GM23338 (cell line): ENCODE measurements around the gene MEMO1. TPM values are rescaled to one million over a fixed set of nuclear protein-coding genes. Genes with fewer than 3 reads are reported as not detected.

Experiments used
- ATAC-seq: fragments of 200-7000 bp; cut with Tn5 transposase; 3 replicates; pipeline ENCODE4 v1.9.1; 2020
- DNase-seq: peaks from one replicate; pipeline ENCODE4 v3.0.0-alpha.2; 2015; ENCODE audit warnings: low spot score
- H2AFZ ChIP-seq: fragments of 200-600 bp; sonication (generic); 2 replicates; pipeline ENCODE4 v1.8.0; 2016; ENCODE audit warnings: antibody characterized with exemption, mild to moderate bottlenecking, moderate library complexity
- H3F3A ChIP-seq: fragments of 200-600 bp; sonication (generic); replicated peaks from 2 replicates; pipeline ENCODE4 v1.8.0; 2017; ENCODE audit warnings: antibody characterized with exemption, mixed run types, low read depth
- H3K27ac ChIP-seq: fragments of 200-600 bp; sonication (generic); 2 replicates; pipeline ENCODE4 v1.6.1; 2016; ENCODE audit warnings: low read depth
- H3K27me3 ChIP-seq: fragments of 200-600 bp; sonication (generic); 2 replicates; pipeline ENCODE4 v1.8.0; 2016; ENCODE audit warnings: mild to moderate bottlenecking, mixed run types, moderate library complexity; ENCODE audit not compliant: insufficient read depth
- H3K36me3 ChIP-seq: fragments of 200-600 bp; sonication (generic); 2 replicates; pipeline ENCODE4 v1.8.0; 2016; ENCODE audit warnings: mild to moderate bottlenecking; ENCODE audit not compliant: insufficient read depth
- H3K4me1 ChIP-seq: fragments of 200-600 bp; sonication (generic); 2 replicates; pipeline ENCODE4 v1.8.0; 2016; ENCODE audit warnings: mild to moderate bottlenecking, moderate library complexity; ENCODE audit not compliant: insufficient read depth
- H3K4me2 ChIP-seq: fragments of 200-600 bp; sonication (generic); 2 replicates; pipeline ENCODE4 v1.7.1; 2017; ENCODE audit warnings: mixed run types
- H3K4me3 ChIP-seq: fragments of 200-600 bp; sonication (generic); 2 replicates; pipeline ENCODE4 v1.6.1; 2016; ENCODE audit warnings: mixed run types
- H3K79me2 ChIP-seq: fragments of 200-600 bp; sonication (generic); replicated peaks from 2 replicates; pipeline ENCODE4 v1.8.0; 2017; ENCODE audit warnings: mild to moderate bottlenecking; ENCODE audit not compliant: insufficient read depth
- H3K9me2 ChIP-seq: fragments of 200-600 bp; sonication (generic); 2 replicates; pipeline ENCODE4 v1.8.0; 2017; ENCODE audit not compliant: insufficient read depth
- H4K20me1 ChIP-seq: fragments of 200-600 bp; sonication (generic); replicated peaks from 2 replicates; pipeline ENCODE4 v1.8.0; 2017; ENCODE audit warnings: mild to moderate bottlenecking; ENCODE audit not compliant: insufficient read depth
- H3K27ac Mint-ChIP-seq: 2 replicates; pipeline ENCODE4 v1.8.0; 2020; ENCODE audit warnings: inconsistent platforms, mild to moderate bottlenecking, moderate library complexity, mixed read lengths
- H3K27me3 Mint-ChIP-seq: 3 replicates; pipeline ENCODE4 v1.8.0; 2022; ENCODE audit warnings: low read depth, mild to moderate bottlenecking, moderate library complexity, mixed read lengths, inconsistent platforms; ENCODE audit not compliant: insufficient read depth, poor library complexity
- H3K36me3 Mint-ChIP-seq: 3 replicates; pipeline ENCODE4 v1.8.0; 2021; ENCODE audit warnings: low read depth, mild to moderate bottlenecking, inconsistent platforms, moderate library complexity, mixed read lengths
- H3K4me1 Mint-ChIP-seq: 3 replicates; pipeline ENCODE4 v1.8.0; 2020; ENCODE audit warnings: mild to moderate bottlenecking, inconsistent platforms, mixed read lengths
- H3K4me3 Mint-ChIP-seq: 3 replicates; pipeline ENCODE4 v1.8.0; 2021; ENCODE audit warnings: moderate library complexity, mild to moderate bottlenecking, inconsistent platforms, mixed read lengths
- H3K9me3 Mint-ChIP-seq: 3 replicates; pipeline ENCODE4 v1.8.0; 2020; ENCODE audit warnings: moderate library complexity, mild to moderate bottlenecking, inconsistent platforms, mixed read lengths
- CREB1 ChIP-seq: fragments of 250-450 bp; sonication (Bioruptor Pico); IDR thresholded peaks from 2 replicates; pipeline ENCODE4 v1.5.0; 2020; ENCODE audit warnings: low read depth, mild to moderate bottlenecking, moderate library complexity
- EZH2 ChIP-seq: fragments of 200-600 bp; sonication (generic); IDR thresholded peaks from one replicate; pipeline ENCODE4 v1.8.0; 2017; ENCODE audit warnings: antibody characterized with exemption, mild to moderate bottlenecking, low read depth; ENCODE audit not compliant: unreplicated experiment
- EZH2phosphoT487 ChIP-seq: fragments of 200-600 bp; sonication (generic); IDR thresholded peaks from one replicate; pipeline ENCODE4 v1.8.1; 2018; ENCODE audit warnings: antibody characterized with exemption; ENCODE audit not compliant: unreplicated experiment
- JUNB ChIP-seq: IDR thresholded peaks from one replicate; pipeline ENCODE4 v1.6.1; 2016; ENCODE audit warnings: antibody characterized with exemption; ENCODE audit not compliant: unreplicated experiment
- NANOG ChIP-seq: IDR thresholded peaks from 2 replicates; pipeline ENCODE4 v1.6.1; 2016; ENCODE audit warnings: antibody characterized with exemption, borderline replicate concordance
- POLR2AphosphoS5 ChIP-seq: IDR thresholded peaks from 2 replicates; pipeline ENCODE4 v1.6.1; 2016; ENCODE audit warnings: antibody characterized with exemption, low read depth
- STAT1 ChIP-seq: IDR thresholded peaks from one replicate; pipeline ENCODE4 v1.6.1; 2016; ENCODE audit warnings: antibody characterized with exemption; ENCODE audit not compliant: unreplicated experiment
- ZNF114 ChIP-seq: fragments of 250-450 bp; sonication (Bioruptor Pico); IDR thresholded peaks from 2 replicates; pipeline ENCODE4 v1.5.0; 2020; ENCODE audit warnings: mild to moderate bottlenecking, moderate library complexity
- ZNF331 ChIP-seq: fragments of 250-450 bp; sonication (Bioruptor Pico); IDR thresholded peaks from 2 replicates; pipeline ENCODE4 v1.5.0; 2020; ENCODE audit warnings: low read depth, mild to moderate bottlenecking, moderate library complexity
- polyA plus RNA-seq: library from polyadenylated mRNA; unstranded; fragments of >200 nt; fragmentation: Nextera tagmentation; extraction: Ambion mirVana; gene quantifications from 2 replicates; pipeline ENCODE4 v1.2.1, GENCODE V29; 2016
- total RNA-seq: library from RNA; depleted of rRNA; stranded (reverse); fragments of >200 nt; shearing (Covaris generic); gene quantifications from 2 replicates; pipeline ENCODE4 v1.2.3, GENCODE V29; 2014
- TF ChIP-seq, protein P1 (sequence below), 2 experiments: fragments of 200-600 bp in 1 of 2; sonication (generic) in 1 of 2; conservative IDR thresholded peaks; 2 replicates each; pipeline versions ENCODE4 v1.5.1 to v1.6.1; 2016 to 2017; ENCODE audit warnings: antibody characterized with exemption in 2 of 2, low read depth in 2 of 2, mild to moderate bottlenecking in 2 of 2, moderate library complexity in 1 of 2
- TF ChIP-seq, protein P2 (sequence below): IDR thresholded peaks from 2 replicates; pipeline ENCODE4 v1.6.1; 2016; ENCODE audit warnings: antibody characterized with exemption
- TF ChIP-seq, protein P3 (sequence below): fragments of 250-450 bp; sonication (Bioruptor Pico); IDR thresholded peaks from 2 replicates; pipeline ENCODE4 v1.5.0; 2020; ENCODE audit warnings: mild to moderate bottlenecking, moderate library complexity
- TF ChIP-seq, protein P4 (sequence below): IDR thresholded peaks from one replicate; pipeline ENCODE4 v1.6.1; 2018; ENCODE audit warnings: antibody characterized with exemption; ENCODE audit not compliant: unreplicated experiment

Gene MEMO1
- total and polyA plus RNA-seq, 2 experiments from 2014 or later, result 39.1 to 67.0 TPM

DNA sequence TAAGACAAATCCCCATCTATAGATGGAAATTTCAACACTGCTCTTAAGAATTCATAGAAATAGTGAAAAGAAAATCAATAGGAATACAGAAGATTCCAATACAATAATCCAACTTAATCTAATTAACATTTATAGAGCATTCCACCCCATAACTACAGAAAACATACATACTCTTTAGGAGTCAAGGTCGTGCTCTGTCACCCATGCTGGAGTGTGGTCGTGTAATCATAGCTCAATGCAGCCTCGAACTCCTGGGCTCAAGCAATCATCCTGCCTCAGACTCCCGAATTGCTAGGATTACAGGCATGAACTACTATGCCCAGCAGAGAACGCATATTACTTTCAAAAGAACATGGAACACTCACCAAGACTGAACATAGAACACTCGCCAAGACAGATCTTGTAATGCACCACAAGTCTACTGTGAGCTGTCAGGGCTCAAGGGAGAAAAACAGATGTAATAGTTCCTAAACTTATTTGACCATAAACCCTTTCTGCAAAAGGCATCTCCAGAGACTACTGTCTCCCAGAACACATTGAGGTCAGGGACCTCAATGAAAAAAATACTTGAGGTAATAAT, 14.1 kb downstream of the MEMO1 start:
- no peaks in the 10 kb centered on the region for H3K9me3 Mint-ChIP-seq
- Histone ChIP-seq H3K79me2 (peaks cover 98% of the 10 kb centered on the region), H3K27ac (0 out of 2 replicates have a peak overlapping the region, but pooled peaks have one; percentile 36), H3K9me2 (no peaks in the 10 kb centered on the region), H2AFZ (no peak overlapping the region), H4K20me1 (peaks cover 30% of the 10 kb centered on the region), H3K4me2 (no peak overlapping the region), H3K27me3 (no peaks in the 10 kb centered on the region), H3F3A (no peaks in the 10 kb centered on the region), H3K36me3 (no peaks in the 10 kb centered on the region), H3K4me3 (no peak overlapping the region), H3K4me1 (no peaks in the 10 kb centered on the region)
- H3K4me3 Mint-ChIP-seq, result no peak overlapping the region
- no peak overlapping the region for H3K27ac Mint-ChIP-seq
- peaks cover 16% of the 10 kb centered on the region for H3K4me1 Mint-ChIP-seq
- ATAC-seq (no peak), DNase-seq (no peak)
- TF ChIP-seq EZH2, result no peak
- TF ChIP-seq, protein P1, sequence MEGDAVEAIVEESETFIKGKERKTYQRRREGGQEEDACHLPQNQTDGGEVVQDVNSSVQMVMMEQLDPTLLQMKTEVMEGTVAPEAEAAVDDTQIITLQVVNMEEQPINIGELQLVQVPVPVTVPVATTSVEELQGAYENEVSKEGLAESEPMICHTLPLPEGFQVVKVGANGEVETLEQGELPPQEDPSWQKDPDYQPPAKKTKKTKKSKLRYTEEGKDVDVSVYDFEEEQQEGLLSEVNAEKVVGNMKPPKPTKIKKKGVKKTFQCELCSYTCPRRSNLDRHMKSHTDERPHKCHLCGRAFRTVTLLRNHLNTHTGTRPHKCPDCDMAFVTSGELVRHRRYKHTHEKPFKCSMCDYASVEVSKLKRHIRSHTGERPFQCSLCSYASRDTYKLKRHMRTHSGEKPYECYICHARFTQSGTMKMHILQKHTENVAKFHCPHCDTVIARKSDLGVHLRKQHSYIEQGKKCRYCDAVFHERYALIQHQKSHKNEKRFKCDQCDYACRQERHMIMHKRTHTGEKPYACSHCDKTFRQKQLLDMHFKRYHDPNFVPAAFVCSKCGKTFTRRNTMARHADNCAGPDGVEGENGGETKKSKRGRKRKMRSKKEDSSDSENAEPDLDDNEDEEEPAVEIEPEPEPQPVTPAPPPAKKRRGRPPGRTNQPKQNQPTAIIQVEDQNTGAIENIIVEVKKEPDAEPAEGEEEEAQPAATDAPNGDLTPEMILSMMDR (conservative IDR thresholded peaks at IDR 0.05; ENCODE audit: low read depth in 2 of 2), result no peak
- TF ChIP-seq CREB1 (CRISPR knock-in tag), result no peak
- no peak for TF ChIP-seq STAT1
- TF ChIP-seq, protein P2, sequence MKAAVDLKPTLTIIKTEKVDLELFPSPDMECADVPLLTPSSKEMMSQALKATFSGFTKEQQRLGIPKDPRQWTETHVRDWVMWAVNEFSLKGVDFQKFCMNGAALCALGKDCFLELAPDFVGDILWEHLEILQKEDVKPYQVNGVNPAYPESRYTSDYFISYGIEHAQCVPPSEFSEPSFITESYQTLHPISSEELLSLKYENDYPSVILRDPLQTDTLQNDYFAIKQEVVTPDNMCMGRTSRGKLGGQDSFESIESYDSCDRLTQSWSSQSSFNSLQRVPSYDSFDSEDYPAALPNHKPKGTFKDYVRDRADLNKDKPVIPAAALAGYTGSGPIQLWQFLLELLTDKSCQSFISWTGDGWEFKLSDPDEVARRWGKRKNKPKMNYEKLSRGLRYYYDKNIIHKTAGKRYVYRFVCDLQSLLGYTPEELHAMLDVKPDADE, result no peak
- TF ChIP-seq EZH2phosphoT487, result no peak
- TF ChIP-seq, protein P3, sequence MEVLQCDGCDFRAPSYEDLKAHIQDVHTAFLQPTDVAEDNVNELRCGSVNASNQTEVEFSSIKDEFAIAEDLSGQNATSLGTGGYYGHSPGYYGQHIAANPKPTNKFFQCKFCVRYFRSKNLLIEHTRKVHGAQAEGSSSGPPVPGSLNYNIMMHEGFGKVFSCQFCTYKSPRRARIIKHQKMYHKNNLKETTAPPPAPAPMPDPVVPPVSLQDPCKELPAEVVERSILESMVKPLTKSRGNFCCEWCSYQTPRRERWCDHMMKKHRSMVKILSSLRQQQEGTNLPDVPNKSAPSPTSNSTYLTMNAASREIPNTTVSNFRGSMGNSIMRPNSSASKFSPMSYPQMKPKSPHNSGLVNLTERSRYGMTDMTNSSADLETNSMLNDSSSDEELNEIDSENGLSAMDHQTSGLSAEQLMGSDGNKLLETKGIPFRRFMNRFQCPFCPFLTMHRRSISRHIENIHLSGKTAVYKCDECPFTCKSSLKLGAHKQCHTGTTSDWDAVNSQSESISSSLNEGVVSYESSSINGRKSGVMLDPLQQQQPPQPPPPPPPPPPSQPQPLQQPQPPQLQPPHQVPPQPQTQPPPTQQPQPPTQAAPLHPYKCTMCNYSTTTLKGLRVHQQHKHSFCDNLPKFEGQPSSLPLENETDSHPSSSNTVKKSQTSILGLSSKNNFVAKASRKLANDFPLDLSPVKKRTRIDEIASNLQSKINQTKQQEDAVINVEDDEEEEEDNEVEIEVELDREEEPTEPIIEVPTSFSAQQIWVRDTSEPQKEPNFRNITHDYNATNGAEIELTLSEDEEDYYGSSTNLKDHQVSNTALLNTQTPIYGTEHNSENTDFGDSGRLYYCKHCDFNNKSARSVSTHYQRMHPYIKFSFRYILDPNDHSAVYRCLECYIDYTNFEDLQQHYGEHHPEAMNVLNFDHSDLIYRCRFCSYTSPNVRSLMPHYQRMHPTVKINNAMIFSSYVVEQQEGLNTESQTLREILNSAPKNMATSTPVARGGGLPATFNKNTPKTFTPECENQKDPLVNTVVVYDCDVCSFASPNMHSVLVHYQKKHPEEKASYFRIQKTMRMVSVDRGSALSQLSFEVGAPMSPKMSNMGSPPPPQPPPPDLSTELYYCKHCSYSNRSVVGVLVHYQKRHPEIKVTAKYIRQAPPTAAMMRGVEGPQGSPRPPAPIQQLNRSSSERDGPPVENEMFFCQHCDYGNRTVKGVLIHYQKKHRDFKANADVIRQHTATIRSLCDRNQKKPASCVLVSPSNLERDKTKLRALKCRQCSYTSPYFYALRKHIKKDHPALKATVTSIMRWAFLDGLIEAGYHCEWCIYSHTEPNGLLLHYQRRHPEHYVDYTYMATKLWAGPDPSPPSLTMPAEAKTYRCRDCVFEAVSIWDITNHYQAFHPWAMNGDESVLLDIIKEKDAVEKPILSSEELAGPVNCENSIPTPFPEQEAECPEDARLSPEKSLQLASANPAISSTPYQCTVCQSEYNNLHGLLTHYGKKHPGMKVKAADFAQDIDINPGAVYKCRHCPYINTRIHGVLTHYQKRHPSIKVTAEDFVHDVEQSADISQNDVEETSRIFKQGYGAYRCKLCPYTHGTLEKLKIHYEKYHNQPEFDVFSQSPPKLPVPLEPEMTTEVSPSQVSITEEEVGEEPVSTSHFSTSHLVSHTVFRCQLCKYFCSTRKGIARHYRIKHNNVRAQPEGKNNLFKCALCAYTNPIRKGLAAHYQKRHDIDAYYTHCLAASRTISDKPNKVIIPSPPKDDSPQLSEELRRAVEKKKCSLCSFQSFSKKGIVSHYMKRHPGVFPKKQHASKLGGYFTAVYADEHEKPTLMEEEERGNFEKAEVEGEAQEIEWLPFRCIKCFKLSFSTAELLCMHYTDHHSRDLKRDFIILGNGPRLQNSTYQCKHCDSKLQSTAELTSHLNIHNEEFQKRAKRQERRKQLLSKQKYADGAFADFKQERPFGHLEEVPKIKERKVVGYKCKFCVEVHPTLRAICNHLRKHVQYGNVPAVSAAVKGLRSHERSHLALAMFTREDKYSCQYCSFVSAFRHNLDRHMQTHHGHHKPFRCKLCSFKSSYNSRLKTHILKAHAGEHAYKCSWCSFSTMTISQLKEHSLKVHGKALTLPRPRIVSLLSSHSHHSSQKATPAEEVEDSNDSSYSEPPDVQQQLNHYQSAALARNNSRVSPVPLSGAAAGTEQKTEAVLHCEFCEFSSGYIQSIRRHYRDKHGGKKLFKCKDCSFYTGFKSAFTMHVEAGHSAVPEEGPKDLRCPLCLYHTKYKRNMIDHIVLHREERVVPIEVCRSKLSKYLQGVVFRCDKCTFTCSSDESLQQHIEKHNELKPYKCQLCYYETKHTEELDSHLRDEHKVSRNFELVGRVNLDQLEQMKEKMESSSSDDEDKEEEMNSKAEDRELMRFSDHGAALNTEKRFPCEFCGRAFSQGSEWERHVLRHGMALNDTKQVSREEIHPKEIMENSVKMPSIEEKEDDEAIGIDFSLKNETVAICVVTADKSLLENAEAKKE (CRISPR knock-in tag), result no peak
- no peak for TF ChIP-seq NANOG
- TF ChIP-seq JUNB, result no peak
- TF ChIP-seq ZNF114 (CRISPR knock-in tag), result no peak
- TF ChIP-seq ZNF331 (CRISPR knock-in tag), result no peak
- no peak for TF ChIP-seq POLR2AphosphoS5
- TF ChIP-seq, protein P4, sequence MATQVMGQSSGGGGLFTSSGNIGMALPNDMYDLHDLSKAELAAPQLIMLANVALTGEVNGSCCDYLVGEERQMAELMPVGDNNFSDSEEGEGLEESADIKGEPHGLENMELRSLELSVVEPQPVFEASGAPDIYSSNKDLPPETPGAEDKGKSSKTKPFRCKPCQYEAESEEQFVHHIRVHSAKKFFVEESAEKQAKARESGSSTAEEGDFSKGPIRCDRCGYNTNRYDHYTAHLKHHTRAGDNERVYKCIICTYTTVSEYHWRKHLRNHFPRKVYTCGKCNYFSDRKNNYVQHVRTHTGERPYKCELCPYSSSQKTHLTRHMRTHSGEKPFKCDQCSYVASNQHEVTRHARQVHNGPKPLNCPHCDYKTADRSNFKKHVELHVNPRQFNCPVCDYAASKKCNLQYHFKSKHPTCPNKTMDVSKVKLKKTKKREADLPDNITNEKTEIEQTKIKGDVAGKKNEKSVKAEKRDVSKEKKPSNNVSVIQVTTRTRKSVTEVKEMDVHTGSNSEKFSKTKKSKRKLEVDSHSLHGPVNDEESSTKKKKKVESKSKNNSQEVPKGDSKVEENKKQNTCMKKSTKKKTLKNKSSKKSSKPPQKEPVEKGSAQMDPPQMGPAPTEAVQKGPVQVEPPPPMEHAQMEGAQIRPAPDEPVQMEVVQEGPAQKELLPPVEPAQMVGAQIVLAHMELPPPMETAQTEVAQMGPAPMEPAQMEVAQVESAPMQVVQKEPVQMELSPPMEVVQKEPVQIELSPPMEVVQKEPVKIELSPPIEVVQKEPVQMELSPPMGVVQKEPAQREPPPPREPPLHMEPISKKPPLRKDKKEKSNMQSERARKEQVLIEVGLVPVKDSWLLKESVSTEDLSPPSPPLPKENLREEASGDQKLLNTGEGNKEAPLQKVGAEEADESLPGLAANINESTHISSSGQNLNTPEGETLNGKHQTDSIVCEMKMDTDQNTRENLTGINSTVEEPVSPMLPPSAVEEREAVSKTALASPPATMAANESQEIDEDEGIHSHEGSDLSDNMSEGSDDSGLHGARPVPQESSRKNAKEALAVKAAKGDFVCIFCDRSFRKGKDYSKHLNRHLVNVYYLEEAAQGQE, result no peak
- H3K36me3 Mint-ChIP-seq, result no peaks in the 10 kb centered on the region
- peaks cover 2% of the 10 kb centered on the region for H3K27me3 Mint-ChIP-seq
